ENCODE data around the gene MYCBP.

MYCBP gene

DNA sequence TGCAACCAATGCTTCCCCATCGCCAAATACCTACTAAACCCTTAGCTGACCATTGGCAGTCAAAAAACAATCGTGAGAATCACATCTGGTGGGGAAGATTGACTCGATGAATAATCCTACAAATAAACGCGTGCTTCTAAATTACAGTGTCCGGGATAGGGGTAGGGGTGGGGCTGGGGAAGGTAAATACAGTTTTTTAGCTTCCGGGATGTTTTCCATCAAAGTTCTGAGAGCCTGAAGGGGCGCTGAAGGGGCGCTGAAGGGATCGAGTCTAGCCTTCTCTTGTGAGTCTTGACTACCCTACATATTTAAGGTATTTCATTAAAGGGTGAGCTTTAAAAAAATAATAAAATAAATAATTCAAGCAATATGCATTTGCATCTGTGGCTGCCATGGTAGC lies 54.1 kb downstream of the MYCBP start:
- Histone ChIP-seq H3K9ac (ENCODE audit: low read length) (no peak overlapping the region), H3K27me3 (replicated peaks; ENCODE audit: control insufficient read depth, insufficient read depth, low read length) (peaks cover 79% of the 10 kb centered on the region), H3K4me3 (ENCODE audit: low read length) (no peak overlapping the region), H3K9me3 (ENCODE audit: control insufficient read depth, low read length) (peaks cover 30% of the 10 kb centered on the region), H3K4me1 (ENCODE audit: control insufficient read depth, insufficient read depth, low read length) (no peaks in the 10 kb centered on the region), H3K36me3 (ENCODE audit: control insufficient read depth, insufficient read depth, low read length, severe bottlenecking) (no peaks in the 10 kb centered on the region)
- DNase-seq (ENCODE audit: low read depth) = no peak

DNA sequence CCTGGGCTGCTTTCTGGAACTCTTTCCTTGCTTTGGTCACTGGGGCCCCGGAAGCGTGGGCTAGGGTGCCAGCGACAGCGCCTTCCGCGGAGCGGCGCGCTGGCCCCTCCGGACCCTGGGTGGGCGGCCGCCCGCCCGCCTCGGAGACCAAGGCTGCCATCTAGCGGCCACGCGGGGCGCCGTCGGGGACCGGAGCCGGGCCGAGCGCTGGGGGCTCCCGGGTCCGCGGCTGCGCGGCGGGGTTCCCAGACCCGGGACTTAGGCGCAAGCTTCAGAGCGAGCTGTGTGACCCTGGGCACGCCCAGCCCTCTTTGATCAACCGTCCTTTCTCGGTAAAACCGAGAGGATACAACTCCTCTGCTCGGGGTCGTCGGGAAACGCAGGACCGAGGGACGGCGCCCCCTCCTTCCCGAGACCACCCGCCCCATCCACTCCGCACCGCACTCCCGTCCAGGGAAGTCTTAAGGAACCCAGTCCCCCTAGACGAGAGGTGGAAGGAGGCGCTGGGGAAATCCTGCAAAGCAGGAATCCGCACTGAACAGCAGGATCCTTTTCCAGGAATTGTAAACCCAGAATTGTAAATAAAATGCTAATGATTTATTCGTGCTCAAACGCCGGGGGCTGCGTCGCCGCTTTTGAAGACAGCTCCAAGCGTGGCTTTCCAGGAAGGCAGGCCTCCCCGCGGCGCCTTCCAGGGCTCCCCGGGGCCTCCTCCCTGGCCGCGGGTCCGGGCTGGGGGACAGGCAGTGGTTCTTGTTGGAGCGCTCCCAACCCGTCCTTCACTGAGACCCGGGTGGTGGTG lies 54.8 kb downstream of the MYCBP start:
- peaks cover 84% of the 10 kb centered on the region for H3K27me3 ChIP-seq (replicated peaks; ENCODE audit: control insufficient read depth, insufficient read depth, low read length)
- peak overlapping the region; percentile 6 for H3K4me3 ChIP-seq (ENCODE audit: low read length)
- no peaks in the 10 kb centered on the region for H3K36me3 ChIP-seq (ENCODE audit: control insufficient read depth, insufficient read depth, low read length, severe bottlenecking)
- no peak overlapping the region for H3K9ac ChIP-seq (ENCODE audit: low read length)
- H3K9me3 ChIP-seq (ENCODE audit: control insufficient read depth, low read length) = peaks cover 37% of the 10 kb centered on the region
- H3K4me1 ChIP-seq (ENCODE audit: control insufficient read depth, insufficient read depth, low read length) = no peaks in the 10 kb centered on the region
- DNase-seq (ENCODE audit: low read depth) = peak; percentile 68

DNA sequence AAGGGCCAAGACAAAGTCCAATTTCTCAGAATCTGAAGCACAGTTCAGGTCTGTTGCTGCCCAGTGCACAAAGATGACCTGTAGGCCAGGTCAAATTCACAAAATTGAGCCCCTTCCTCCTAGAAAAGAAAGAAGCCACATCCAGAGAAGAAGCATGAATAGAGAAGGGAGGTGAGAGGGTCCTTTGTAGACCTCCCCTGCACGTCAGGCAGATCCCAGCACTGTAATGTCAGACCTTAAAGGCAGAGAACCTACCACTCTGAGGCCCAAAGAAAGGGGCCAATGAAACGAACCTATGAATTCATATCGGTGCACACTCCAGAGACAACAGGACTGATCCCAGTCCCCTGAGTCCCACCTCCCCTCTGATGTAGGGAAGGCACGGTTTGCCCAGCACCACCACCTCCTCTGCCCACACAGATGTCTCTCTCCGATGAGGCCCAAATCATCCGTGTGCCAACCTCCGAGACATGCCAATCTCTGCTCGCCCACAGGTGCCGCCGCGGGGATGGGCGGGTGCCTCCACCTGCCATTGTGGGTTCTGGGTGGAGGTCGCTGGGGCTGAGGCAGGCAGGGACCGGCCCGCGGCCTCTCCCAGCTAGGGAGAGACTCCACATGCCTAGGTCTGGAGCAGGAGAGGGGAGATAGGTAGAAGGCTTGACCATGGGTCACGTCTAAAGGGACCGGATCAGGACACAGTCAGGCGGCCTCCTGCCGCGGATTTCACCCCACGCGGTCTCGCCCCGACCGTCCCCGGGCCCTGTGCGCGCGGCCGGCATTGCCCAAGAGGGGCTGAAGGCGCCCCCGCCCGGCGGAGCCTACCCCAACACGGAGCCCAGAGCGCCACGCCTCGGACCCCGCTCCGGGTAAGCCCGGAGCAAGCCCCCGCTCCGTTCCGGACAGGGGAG lies 55.6 kb downstream of the MYCBP start:
- Histone ChIP-seq H3K9me3 (ENCODE audit: control insufficient read depth, low read length) (peaks cover 44% of the 10 kb centered on the region), H3K4me1 (ENCODE audit: control insufficient read depth, insufficient read depth, low read length) (no peaks in the 10 kb centered on the region), H3K36me3 (ENCODE audit: control insufficient read depth, insufficient read depth, low read length, severe bottlenecking) (no peaks in the 10 kb centered on the region), H3K4me3 (ENCODE audit: low read length) (peak overlapping the region; percentile 6), H3K27me3 (replicated peaks; ENCODE audit: control insufficient read depth, insufficient read depth, low read length) (peaks cover 87% of the 10 kb centered on the region), H3K9ac (ENCODE audit: low read length) (no peak overlapping the region)
- no peak for DNase-seq (ENCODE audit: low read depth)

DNA sequence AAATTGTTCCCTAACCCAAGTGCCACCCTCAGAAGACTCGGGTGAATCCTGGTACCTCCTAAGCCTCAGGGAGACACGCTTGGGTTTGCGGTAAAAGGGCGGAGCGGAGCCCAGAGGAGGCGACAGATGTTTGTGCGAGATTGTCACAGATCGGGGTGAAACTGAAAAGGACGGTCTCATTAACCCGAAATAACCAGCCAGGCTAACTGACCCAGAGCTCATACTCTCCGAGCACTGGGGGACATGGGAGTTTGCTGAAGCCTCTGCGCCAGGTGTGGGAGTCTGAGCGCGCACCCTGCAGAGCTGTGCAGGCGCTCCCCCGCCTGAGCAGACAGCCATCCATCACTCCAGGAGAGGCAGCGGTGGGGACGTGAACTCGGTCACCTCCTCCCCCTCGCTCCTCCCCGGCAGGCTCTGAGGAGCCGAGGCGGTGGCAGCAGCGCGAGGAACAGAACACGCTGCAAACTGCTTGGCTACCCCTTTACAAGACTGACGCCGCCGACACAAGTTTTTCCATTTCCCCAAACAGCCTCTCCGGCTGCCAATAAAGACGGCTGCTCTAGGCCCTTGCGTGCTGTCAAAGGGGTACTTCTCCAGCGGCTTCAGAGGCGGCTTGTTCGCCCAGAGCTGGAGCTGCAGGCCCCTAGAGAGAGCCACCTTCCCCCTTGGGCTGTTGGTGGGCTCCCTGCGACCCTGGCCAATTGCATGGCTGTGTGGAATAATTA lies 57.1 kb downstream of the MYCBP start:
- Histone ChIP-seq H3K36me3 (ENCODE audit: control insufficient read depth, insufficient read depth, low read length, severe bottlenecking) (no peaks in the 10 kb centered on the region), H3K4me3 (ENCODE audit: low read length) (no peak overlapping the region), H3K27me3 (replicated peaks; ENCODE audit: control insufficient read depth, insufficient read depth, low read length) (peaks cover 86% of the 10 kb centered on the region), H3K4me1 (ENCODE audit: control insufficient read depth, insufficient read depth, low read length) (no peaks in the 10 kb centered on the region), H3K9me3 (ENCODE audit: control insufficient read depth, low read length) (peaks cover 44% of the 10 kb centered on the region), H3K9ac (ENCODE audit: low read length) (no peak overlapping the region)
- DNase-seq (ENCODE audit: low read depth) = no peak

DNA sequence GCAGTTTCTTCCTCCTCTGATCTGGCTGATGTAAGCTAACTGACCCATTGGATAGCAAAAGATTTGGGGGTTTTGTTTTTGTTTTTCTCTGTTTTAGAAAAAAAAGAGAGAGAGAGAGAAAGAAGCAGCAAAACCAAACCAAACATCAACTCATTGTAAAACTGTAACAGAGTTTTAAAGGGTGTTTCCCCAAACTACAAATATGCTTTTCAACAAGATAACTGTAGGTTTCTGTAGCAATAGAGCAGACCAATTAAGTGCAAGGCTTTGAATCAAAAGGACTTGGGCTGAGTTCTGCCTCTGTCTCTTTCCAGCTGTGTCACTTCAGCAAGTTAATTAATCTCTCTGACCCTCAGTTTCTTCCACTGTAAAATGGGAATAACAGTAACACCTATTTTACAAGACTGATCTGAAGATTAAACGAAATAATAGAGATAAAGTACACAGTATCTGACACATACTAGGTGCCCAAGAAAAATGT lies 58.1 kb downstream of the MYCBP start:
- DNase-seq (ENCODE audit: low read depth) = no peak
- H3K36me3 ChIP-seq (ENCODE audit: control insufficient read depth, insufficient read depth, low read length, severe bottlenecking) = no peaks in the 10 kb centered on the region
- H3K9me3 ChIP-seq (ENCODE audit: control insufficient read depth, low read length) = peaks cover 44% of the 10 kb centered on the region
- H3K4me1 ChIP-seq (ENCODE audit: control insufficient read depth, insufficient read depth, low read length) = no peaks in the 10 kb centered on the region
- no peak overlapping the region for H3K4me3 ChIP-seq (ENCODE audit: low read length)
- peaks cover 86% of the 10 kb centered on the region for H3K27me3 ChIP-seq (replicated peaks; ENCODE audit: control insufficient read depth, insufficient read depth, low read length)
- no peak overlapping the region for H3K9ac ChIP-seq (ENCODE audit: low read length)

DNA sequence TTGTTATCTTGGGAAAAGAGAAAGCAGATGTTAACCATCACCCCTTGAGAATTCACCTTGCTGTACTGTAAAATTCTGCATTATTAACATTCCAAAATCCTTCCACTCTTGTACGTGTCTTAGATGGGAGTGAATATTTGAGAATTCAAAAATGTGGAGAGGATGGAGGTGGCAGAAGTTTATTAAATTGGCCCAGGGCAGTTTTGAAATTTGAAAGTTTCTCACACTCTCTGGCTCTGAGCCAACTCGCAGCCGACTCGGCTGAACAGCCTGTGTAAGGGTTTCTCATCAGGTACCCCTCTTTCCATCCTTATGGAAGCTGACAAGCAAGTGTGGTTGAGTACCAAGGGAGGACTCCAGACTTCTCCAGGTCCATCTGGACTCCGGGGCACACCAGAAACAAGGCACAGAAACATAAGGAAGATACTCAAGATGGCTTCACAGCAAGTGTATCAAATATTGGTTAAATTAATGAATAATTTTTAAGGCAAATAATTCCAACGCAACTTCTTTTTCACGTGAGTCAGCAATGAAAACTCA lies 58.6 kb downstream of the MYCBP start:
- H3K9me3 ChIP-seq (ENCODE audit: control insufficient read depth, low read length) = peaks cover 44% of the 10 kb centered on the region
- H3K4me1 ChIP-seq (ENCODE audit: control insufficient read depth, insufficient read depth, low read length) = no peaks in the 10 kb centered on the region
- H3K4me3 ChIP-seq (ENCODE audit: low read length) = no peak overlapping the region
- H3K36me3 ChIP-seq (ENCODE audit: control insufficient read depth, insufficient read depth, low read length, severe bottlenecking) = no peaks in the 10 kb centered on the region
- no peak for DNase-seq (ENCODE audit: low read depth)
- peaks cover 81% of the 10 kb centered on the region for H3K27me3 ChIP-seq (replicated peaks; ENCODE audit: control insufficient read depth, insufficient read depth, low read length)
- no peak overlapping the region for H3K9ac ChIP-seq (ENCODE audit: low read length)

GRCh38 chr1:38812981-38813380 lies 60.2 kb downstream of the MYCBP start:
- no peak overlapping the region for H3K9ac ChIP-seq (ENCODE audit: low read length)
- no peaks in the 10 kb centered on the region for H3K36me3 ChIP-seq (ENCODE audit: control insufficient read depth, insufficient read depth, low read length, severe bottlenecking)
- H3K27me3 ChIP-seq (replicated peaks; ENCODE audit: control insufficient read depth, insufficient read depth, low read length) = peaks cover 76% of the 10 kb centered on the region
- H3K4me3 ChIP-seq (ENCODE audit: low read length) = no peak overlapping the region
- DNase-seq (ENCODE audit: low read depth) = no peak
- H3K4me1 ChIP-seq (ENCODE audit: control insufficient read depth, insufficient read depth, low read length) = no peaks in the 10 kb centered on the region
- peaks cover 44% of the 10 kb centered on the region for H3K9me3 ChIP-seq (ENCODE audit: control insufficient read depth, low read length)
